Stimulated activated CD8-positive, alpha-beta memory T cell treated with anti-CD3 and anti-CD28 coated beads, Interleukin-4, amount 100 ng/mL, for 24 hours (primary cell): ENCODE results near the gene VSIG10.
"Not testable (repeated sequence)": the region's sequence is repeated elsewhere in the genome, so short reads cannot be mapped to it uniquely, and the experiment has no call there.

Source experiments
- DNase-seq: peaks from one replicate; pipeline ENCODE4 v3.0.0-alpha.2; 2020; ENCODE audit warnings: low read depth

Gene VSIG10

DNA sequence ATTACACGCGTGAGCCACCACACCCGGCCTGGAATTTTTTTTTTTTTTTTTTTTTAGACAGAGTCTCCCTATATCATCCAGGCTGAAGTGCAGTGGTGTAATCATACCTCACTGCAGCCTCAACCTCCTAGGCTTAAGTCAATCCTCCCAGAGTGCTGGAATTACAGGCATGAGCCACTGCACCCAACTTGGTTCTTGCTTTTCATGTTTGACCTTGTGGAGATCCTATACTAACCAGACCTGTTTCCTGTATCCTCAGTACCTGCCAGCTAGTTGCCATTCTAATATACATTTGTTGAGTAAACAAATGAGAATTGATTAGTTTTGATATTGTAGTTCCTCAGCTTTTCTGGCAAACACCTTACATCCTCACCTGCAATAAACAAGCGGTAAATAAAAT is 3.2 kb upstream of the VSIG10 start:
- no peak for DNase-seq

DNA sequence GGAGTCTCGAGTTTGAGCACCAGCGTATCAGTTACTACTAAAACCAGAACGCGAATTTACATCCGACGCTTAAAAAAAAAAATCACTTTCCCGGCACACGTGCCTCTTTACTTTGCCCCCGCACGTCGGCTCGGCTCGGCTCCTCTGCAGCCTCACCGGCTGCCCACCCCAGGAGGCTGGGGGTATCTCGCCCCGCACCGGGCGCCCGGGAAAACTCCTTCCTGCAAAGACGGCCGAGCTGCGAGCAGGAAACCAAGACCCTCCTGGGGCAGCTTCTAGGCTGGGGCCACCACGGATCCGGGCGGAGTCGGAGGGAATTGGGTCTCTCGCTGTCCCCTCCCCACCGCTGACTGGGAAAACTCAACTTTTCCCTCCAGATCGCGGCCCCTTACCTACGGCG is 610 bp downstream of the VSIG10 start:
- DNase-seq, result no peak

DNA sequence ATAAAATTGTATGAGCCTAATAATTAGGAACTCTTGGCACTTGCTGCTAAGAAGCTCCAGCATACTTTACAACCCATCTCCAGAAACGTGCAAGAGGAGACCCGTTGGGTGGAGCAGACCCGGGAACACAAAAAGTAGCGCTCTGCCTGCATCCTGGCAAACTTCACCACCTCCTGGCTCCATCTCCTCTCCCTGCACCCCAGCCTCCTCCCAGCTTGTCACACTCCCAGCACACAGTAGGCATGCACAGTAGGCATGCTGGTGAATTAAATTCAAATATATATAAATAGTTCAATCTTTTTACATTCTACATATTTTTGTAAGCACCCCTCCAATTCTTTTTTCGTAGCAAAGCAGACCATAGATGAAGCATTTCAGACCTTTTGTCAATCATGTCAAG is 1.2 kb downstream of the VSIG10 start:
- no peak for DNase-seq

DNA sequence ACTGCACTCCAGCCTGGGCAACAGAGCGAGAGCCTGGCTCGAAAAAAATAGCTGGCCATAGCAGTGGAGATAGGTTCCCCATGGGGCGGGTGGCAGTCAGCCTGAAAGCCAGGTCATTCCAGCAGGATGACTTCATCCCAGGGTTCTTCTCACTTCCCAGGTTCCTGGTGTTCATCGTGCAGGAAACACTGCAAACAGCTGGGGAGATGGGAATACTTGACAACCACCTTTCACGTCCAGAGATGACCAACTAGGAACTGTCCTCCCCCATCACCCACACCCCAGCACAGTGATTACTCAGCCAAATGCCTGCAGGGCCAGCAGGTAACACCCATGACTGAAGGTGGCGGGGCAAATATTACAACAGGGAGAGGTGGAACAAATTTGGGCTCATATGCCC is 1.7 kb downstream of the VSIG10 start:
- DNase-seq, result no peak

DNA sequence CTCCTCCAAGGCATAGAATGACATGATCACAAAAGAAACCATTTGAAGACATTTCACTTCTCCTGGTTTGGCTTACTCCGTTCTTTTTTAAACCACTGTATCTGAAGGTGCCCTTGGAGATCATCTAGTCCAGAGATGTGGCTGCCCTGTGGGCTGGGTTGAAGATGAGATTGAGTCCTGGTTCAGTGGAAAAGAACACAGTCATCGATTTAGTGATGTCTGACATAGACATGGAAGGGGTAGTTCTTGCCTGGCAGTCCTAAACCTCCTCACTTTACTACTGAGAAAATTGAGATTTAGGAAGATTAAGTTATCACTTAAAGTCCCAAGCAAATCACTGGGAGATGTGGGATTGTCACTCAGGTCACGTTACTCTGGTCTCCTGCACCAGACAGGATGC is 2.8 kb downstream of the VSIG10 start:
- no peak for DNase-seq

DNA sequence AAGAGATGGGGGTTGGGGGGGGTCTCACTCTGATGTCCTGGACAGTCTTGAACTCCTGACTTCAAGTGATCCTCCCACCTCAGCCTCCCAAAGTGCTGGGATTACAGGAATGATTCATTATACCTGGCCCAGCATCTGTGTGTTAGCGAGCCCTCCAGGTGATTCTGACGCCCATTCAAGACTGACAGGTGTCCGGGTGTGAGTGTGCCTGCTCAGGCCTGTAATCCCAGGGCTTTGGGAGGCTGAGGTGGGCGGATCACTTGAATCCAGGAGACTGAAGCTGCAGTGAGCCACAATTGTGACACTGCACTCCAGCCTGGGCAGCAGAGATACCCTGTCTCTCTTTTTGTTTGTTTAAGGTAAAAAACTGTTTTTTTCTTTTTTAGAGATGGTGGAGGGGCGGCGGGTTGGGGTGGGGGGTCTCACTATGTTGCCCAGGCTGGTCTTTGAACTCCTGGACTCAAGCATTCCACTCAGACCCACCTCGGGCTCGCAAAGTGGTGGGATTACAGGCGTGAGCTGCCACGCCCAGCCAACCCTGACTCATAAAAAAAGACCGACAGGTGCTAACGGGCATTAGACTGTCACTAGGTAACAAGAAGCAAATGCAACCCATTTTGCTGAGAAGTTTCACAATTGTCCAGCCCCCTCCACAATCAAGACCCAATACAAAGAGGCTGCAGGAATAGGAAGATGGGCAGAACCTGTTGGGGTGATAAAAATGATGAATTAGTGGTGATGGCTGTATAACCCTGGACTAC is 4.7 kb downstream of the VSIG10 start:
- no peak for DNase-seq

DNA sequence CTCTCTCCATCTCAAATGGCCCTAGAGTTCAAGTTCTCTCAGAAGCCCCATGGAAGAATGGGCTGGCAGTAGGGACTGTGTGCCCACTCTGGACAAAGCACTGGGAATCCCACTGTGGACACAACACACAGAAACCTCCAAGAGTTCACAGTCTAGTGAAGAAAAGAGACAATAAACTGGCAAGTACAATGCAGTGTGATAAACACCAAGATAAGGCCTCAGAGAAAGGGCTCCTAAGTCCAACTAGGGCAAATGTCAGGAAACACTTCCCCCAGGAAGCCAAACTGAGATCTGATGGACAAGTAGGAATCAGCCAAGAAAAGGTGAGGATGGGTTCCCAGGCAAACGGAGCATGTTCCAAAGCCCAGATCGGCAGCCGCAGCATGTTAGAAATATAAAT is 5.4 kb downstream of the VSIG10 start:
- no peak for DNase-seq

DNA sequence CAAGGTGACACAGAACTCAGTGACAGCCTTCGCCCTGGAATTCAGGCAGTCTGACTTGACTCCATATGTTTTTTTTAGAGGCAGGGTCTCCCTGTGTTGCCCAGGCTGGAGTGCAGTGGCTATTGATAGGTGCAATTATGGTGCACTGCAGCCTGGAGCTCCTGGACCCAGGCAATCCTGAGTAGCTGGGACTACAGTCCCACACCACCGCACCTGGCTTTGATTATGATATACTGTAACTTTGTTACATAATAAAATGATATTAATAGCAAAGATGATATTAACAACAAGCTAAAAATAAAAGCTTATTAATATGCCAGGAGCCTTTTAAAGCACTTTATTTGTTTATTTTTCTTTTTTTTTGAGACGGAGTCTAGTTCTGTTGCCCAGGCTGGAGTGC is 9.8 kb downstream of the VSIG10 start:
- DNase-seq, result no peak

DNA sequence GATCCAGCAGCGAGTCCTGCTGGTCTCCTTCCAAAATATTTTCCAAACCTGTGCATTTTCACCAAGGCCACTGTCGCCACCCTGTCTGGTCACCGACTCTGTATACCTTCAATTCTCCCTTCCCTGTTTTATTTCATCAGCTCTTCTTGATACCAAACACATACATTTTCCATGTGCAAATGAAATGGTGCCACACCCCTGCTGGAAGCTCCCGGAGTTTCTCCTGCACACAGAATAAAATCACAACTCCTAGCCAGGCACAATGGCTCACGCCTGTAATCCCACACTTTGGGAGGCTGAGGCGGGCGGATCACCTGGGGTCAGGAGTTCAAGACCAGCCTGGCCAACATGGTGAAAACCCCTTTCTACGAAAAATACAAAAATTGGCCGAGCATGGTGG is 14.0 kb downstream of the VSIG10 start:
- DNase-seq, result no peak

DNA sequence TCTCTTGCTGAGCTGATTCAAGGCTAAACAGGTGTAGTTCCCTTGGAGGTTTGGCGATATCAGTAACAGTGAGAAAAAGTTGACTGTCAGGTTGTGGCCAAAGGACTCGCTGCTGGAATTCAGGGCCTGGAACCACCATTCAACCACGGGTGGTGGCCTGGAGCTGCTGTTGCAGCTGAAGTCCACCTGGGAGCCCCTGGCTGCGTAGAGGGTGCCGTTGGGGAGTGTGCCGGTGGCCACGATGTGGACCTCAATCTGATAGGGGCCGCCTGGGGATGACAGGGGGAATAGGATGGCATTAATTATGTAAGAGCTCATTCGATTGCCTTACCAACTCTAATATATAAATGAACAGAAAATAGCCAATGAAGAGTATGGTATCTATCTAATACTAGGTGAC is 21.6 kb downstream of the VSIG10 start:
- DNase-seq, result no peak

DNA sequence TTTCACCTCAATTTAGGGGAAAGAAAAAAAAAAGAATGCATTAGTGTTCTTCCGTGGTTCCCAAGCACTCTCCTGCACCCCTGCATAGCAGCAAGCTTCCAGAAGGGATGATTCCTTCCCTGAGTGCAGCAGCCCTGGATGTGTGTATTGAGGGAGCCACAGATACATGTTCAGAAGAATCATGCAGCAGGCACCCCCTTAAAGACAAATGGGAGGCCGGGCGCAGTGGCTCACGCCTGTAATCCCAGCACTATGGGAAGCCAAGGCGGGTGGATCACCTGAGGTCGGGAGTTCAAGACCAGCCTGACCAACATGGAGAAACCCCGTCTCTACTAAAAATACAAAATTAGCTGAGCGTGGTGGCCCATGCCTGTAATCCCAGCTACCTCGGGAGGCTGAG is 22.3 kb downstream of the VSIG10 start:
- not testable (repeated sequence) for DNase-seq

DNA sequence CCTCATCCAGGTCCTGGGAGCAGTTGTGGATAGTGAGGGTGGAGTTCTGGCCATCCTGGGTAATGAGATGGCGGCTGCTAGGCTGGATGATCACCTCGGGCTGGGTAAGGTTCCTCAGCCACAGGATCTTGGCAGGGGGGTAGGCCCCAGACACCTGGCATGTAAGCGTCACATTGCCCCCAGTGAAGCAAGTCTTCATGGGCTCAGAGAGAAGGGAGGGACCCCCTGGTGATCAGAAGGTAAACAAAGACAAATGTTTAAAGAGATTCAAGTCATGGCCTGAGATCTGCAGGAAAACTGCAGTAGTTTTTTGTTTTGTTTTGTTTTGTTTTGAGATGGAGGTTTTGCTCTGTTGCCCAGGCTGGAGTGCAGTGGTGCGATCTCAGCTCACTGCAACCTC is 30.0 kb downstream of the VSIG10 start:
- no peak for DNase-seq

DNA sequence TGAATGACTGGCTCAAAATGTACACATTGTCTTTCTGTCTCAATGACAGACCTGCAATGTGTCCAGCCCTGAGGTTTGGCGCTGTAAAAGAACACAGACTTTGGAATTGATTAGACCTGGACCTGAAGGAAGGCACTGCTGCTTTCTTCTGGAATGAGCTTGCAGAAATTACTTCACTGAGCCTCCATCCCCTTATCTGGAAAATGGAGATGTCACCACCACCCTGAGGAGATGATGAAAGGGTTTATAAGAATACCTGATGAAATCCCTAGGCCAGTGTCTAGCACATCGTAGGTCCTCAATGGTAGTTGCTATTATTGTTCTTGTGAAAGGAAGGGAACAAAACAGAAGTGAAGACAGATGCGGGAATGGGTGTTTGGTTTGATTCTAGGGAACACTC is 33.2 kb downstream of the VSIG10 start:
- no peak for DNase-seq

DNA sequence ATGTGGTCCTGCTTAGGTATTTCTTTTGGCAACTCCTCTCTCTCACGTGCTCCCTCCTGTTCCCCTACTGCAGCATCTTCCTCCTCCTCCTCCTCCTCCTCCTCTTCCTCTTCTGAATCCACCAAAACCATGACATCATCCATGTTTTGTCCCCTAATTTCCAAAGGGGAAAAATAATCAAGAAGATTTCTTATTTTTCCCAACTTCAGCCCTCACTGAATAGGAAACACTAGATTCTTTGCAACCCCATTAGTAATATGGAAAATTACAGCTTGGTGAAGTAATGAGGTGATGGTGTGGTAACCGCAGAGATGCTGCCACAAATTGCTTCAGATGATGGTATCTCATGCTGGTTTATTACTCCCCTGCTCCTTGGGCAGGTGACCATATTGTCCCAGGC is 35.4 kb downstream of the VSIG10 start:
- DNase-seq, result no peak

DNA sequence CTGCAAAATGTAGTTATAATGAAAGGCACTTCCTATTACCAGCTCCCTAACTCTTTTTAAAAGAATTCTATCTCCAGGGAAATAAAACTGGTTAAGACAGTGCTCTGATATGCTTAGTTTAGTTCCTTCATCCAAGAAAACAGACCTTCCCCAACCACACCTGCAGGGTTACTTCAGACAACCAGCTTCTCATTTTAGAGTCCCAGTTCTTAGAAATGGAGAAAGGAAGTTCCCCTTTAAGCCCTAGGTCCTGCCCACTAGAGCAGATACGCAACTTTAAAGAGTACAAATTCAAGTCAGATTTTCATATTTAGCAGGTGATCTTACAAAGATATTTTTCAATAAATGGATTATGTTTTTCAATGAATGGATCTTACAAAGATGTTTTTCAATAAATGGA is 38.4 kb downstream of the VSIG10 start:
- no peak for DNase-seq

DNA sequence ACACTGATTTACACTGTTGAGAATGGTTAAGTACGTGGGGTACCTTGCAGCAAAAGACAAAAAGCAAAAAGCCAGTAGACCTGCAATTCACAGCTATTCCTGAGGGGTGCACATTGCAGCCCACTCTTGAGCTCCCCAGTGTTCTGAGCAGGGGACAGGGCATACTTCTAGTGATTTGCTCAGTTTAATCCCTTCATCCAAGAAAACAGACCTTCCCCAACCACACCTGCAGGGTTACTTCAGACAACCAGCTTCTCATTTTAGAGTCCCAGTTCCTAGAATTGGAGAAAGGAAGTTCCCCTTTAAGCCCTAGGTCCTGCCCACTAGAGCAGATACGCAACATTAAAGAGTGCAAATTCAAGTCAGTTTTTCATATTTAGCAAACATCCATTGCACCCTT is 39.2 kb downstream of the VSIG10 start:
- DNase-seq, result no peak

DNA sequence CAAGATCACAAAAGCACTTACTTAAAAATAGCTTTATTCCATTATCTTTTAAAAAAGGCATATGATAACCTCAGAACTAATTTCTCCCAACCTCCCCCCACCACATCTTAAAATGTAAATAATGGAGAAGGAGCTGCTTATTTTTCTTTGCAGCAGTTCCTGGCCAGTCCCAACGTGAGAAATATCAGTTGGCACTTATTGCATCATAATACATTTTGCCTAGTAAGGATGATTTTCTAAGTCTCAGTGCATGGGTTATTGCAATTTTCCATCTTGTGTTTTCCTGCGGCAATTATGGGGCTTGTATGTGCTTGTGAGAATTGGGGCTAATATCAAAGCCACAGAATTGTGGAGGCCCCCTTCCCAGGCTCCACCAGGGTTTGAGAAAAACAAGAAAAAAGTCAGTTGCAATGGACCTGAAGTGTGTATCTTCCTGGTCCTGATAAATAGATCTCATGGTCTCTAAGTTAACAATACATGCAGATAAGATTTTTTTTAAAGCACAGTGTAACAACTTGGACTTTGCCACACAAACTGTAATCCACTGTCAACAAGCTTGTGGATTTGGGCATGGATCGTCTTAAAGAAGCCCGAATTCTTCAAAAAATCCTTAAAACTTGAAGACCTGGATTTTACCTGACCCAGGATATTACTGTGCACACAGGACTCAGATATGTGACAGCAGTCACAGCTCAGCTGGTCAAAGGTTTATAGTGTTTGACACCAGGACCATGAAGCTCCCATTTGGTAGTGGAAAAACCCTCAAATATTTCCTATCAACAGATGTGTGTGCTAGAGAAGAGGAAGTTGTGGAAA is 40.0 kb downstream of the VSIG10 start:
- DNase-seq, result no peak

DNA sequence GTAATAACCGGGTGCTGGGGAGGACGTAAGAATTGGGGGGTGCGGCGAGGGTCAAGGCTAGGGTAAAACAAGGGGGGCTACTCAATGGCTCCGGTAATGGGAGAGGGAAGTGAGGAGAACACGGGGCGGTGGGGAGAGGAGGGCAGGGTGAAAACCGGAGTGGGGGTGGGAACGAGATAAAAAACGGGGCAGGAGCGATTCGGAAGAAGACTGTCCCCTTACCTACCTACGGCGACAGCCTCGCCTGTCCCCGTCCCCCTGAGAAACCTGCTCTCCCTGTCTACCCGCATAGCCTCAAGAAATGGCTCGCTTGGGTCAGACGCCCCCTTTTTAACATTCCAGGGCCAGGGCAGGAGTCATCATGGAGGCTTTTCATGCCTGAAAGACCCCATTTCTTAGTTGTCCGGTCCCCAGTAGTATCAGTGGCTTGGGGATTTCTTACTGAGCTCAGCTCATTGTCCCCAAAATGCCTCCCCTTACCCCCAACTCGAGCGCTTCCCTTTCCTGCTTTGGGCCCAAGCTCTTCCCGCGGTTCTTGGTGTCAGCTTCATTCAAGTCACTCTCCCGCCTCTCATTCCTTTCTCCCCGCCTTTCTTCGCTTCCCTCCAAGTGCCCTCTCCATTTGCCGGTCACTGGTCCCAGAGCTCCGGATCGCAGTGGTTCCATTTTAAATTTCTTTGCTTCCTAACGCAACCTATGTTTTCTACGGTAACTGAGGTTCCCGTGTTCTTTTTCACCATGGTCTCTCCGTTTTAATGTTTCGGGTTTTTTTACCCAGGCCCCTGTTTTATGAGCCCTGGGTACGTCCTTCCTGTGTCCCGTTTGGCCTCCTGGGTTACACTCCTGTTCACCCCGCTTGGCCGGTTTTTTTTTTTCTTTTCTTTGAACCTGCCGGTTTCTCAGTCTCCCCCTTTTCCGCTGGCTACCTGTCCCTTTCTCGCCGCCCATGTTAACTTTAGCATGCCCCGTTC is 41.7 kb downstream of the VSIG10 start:
- DNase-seq, result no peak

DNA sequence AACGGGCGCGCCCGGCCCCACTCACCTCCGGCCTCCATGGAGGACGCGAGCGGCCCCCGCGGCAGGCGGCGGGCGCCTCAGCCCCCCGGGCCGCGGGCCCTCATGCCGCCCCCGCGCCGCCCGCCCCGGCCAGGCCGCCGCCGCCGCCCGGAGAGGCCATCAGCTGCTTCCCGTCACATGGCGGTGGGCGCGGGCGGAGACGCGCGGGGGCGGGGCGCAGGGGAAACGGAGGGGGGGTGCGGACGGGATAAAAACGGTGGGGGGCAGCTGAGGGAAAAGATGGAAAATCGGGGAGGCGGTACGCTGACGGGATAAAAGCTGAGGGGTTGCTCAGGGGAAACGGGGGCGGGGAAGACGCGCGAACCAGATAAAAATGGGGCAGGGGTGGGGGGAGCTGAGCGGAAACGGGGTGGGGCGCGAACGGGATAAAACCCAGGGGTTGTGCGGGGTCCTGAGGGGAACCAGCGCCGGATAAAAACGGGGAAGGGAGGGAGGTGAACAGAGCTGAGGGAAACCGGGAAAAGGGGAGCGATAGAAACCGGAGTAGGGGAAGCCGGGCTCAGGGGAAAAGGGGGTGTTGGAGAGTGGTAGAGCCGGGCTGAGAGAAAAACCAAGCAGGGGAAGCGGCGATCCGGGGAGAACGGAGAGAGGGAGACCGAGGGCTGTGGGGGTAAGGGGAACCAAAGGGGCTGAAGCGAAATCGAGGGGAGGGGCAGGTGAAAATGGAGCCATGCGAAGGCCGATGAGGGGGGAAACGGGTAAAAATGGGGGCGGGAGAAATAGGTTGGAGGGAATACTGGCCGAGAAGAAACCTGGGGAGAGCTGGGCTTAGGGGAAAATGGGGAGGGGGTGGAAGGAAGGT is 42.6 kb downstream of the VSIG10 start, which contains the start of gene WSB2:
TSS of gene WSB2 (minus strand) at position 169 of the 862 bp plus-strand sequence. CDS start at position 38, 131 bp downstream.
- DNase-seq, result peak; percentile 52

DNA sequence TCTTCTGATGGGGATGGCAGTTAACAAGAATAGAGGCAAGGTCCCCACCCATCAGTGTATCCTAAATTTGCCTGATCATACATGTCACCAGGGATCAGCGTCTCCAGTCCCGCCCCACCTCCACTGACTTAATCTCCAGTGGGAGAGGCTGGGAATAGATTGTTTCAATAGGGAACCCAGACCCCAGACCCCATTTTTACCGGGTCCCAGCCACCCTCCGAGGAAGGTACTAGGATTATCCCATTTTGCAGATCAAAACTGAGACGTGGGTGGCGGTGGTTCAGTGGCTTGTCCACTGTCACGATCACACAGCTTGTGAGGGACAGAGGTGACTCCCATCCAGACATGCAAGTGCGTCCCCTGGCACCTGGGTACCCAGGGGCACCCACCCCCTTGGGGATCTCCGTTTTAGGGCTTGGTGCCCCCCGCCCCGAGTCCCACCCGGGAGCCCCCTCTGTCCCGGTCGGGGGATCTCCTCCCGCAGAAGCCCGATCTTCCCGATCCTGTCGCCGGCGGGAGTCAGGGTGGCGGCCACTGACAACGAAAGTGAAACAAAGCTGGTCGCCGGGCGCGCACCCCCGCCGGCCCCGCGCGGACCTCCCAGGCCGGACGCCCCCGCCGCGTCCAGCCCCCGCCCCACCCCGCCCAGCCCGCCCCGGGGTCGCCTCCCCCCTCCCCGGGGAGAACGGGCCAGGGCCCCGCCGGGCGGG is 43.4 kb downstream of the VSIG10 start:
- DNase-seq, result no peak
